ENCODE data around the gene CABP7. TPM values are rescaled to one million over a fixed set of nuclear protein-coding genes. Genes with fewer than 3 reads are reported as not detected.

The CABP7 gene
- total RNA-seq: not detected

DNA sequence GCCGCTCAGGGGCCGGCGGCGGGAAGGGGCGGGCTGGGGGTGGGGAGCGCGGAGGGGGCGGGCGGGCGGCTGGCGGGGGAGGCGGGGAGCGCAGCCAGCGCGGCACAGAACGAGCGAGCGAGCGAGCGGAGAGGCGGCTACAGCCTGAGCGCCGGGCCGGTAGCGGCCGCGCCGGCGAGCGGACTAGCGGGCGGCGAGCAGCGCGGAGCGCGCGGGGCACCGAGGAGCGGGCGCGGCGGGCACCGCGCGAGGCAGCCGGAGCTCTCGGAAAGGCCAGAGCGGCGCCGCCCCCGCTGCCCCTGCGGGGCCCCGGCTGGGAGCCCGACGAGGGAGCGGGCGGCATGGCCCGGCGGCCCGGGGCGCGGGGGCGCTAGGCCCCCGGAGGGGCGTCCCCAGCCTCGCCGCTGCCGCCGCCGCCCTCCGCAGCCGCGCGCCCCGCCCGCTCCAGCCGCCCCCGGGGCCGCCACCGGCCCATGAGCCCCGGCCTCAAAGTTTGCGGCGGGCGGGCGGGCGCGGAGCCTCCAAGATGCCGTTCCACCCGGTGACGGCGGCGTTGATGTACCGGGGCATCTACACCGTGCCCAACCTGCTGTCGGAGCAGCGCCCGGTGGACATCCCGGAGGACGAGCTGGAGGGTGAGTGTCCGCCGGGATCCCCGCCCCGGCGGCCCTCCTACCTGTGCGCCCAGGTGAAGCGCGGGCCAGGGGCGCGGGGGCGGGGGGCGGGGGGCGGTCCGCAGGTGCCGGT lies at the start of gene CABP7:
CABP7 (plus strand) TSS at position 105 of the 747 bp plus-strand sequence; CDS start at position 527, 422 bp downstream.
- POLR2A ChIA-PET: no interaction called here

DNA sequence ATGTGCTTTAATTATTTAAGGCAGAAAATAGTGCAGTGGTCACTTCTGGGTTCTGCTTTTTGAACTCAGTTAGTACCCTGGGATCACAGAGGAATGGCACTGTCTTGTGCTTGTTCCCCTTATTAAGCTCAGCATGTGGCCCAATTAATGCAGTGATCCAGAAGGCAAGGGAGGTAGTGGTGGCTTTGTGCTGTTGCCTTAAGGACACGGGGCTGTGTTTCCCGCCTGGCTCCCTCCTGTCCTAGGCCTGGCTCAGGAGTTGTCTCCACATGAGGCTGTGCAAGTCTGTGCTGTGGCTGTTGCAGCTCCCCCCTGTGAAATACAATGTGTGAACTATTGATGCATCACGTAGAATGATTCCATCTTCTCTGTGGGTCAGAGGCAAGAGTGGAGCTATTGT lies 49.2 kb upstream of the CABP7 start:
- POLR2A ChIA-PET: interaction anchor here (0.7 kb wide), 1 partner anchor 54 kb away, joined by 3 read pairs; no protein-coding TSS in a partner anchor

More for the DNA sequence above, at the start of gene CABP7:
- CTCF ChIA-PET: no interaction called here

DNA sequence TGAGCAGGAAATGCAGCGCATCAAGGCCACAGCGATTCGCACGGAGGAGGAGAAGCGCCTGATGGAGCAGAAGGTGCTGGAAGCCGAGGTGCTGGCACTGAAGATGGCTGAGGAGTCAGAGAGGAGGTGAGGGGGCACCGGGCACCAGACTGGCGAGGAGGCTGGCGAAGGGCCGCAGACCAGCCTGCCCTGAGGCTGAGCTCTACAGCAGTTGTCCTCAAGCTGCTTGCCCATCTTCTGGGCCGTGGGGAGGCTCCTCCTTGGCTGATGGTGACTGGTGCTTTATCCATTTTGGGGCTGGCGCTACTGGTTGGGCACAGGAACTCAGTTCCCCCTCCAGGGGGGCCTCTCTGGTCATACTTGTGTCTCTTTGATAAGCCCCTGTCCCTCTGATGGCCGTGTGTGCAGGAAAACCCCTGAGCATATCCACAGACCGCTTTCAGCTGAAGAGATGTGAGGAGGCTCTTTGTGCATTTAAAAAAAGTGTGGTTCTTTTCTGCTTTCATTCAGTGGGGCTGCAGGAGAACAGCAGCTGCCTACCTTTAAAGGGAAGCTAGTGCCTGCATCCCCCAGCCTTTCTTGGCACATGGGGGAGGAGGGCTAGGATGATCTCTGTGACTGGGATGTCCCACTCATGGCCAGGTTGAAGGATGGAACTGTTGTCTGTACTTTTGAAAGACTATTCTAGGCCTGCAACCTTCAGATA lies 46.3 kb upstream of the CABP7 start:
- POLR2A ChIA-PET: interaction anchor here (0.7 kb wide), 1 partner anchor 120 kb away, joined by 4 read pairs; the partner anchor contains the start of gene THOC5
- CTCF ChIA-PET: no interaction called here

More for the DNA sequence above, 49.2 kb upstream of the CABP7 start:
- CTCF ChIA-PET: no interaction called here

DNA sequence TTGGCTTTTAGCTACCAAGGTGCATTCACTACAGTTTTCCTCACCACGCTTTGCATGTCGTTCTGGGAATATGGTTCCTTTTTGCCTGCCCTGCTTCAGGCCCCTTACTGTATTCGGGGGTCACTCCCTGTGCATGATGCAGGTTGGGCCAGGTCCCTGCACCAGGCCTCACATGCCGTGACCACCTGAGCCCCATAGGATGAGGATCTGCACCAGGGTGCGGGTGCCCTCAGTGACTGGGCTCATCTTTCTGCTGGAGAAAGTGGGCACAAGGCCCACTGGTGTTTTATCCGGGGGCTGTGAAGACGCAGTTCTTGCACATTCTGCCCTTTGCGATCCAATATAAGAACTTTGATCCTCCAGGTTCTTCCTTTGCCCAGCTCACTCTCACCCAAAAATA lies 45.7 kb upstream of the CABP7 start:
- POLR2A ChIA-PET: no interaction called here
- CTCF ChIA-PET: no interaction called here

DNA sequence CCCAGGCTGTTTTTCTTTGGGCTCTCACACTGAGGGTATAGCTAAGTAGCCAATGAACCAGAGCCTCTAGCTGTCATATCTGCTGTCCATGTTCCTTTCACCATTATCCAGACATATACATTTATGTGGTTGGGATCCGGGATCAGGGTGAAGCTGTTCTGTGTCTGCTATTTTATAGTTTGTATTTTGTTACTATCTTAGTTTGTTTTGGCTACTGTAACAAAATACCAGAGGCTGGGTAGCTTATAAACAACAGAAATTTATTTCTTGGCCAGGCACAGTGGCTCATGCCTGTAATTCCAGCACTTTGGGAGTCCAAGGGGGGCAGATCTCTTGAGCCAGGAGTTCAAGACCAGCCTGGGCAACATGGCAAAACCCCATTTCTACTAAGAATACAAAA lies 40.5 kb upstream of the CABP7 start:
- POLR2A ChIA-PET: no interaction called here
- CTCF ChIA-PET: no interaction called here

DNA sequence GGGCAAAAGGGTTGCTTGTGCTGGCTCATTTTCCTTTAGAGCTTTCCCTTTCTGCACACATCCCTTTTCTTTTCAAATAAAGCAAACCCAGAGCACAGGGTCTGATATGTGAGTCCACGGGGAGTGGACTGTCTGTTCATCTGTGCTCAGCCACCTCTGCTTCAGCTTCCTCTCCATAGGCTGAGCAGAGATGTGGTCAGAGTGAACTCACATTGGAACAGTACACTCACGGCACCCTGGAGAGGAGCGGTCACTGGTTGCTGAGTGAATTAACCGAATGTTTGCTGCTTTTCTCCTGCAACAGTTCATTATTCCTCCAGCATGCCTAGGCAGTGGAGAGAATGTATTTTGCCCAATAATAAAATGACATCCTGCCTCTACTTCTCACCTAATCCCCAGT lies 36.3 kb upstream of the CABP7 start:
- CTCF ChIA-PET: interaction anchor here (1.1 kb wide), 1 partner anchor 21 kb away, joined by 4 read pairs; no protein-coding TSS in a partner anchor
- POLR2A ChIA-PET: no interaction called here

DNA sequence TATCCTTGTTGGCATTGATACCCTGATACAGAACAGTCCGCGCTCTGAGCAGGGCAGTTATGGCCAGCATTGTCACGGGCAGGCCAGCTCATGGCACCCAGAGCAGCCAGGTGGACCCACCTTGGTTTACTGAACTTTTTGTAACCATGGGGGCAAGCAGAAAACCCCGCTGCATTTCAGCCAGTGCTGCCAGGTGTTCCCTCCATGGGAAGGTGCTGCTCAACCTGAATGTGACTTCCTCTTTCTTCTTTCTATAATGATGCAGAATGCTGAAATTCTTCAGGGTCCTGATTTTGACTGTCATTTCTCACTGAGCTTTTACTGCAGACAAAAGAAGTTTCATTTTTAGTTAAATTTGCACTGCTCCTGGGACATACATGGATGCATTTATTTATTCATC lies 35.6 kb upstream of the CABP7 start:
- POLR2A ChIA-PET: no interaction called here
- CTCF ChIA-PET: interaction anchor here (1.1 to 1.5 kb wide), 2 partner anchors 18 to 21 kb away, joined by 3 to 4 read pairs; no protein-coding TSS in a partner anchor

DNA sequence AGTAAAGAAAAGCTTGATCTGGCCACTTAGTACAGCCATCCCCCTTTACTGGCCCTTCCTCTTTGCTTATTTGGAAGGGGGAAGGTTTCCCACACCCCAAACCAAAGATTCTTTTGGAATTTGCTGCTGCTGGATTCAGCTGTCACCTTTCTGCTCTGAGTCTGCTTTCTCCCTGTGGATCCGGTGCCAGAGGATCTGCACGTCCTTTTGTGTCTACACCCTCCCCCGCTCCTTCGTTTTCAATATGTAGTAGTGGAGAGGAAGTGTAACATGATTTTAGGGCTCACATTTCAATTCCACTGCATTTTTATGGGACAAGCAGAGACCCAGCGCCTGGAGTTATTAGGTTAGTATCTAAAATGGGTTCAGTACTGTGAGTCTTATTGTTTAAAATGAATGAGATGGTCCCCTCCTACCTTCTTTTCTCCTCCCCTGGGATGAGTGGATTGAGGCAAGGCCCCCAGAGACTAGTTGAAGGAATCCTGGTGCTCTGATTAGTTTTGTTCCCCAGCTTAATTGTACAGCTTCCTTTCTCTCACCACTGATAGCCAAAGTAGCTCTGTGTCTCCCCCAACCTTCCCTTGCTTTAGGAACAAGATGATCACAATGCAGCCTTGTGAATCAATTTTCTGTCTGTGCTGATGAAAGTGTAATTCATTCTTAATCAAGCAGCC lies 30.5 kb upstream of the CABP7 start:
- POLR2A ChIA-PET: no interaction called here
- CTCF ChIA-PET: interaction anchor here (0.7 to 1.6 kb wide), 5 partner anchors 16 to 399 kb away, joined by 3 to 4 read pairs (median 3); no protein-coding TSS in a partner anchor

DNA sequence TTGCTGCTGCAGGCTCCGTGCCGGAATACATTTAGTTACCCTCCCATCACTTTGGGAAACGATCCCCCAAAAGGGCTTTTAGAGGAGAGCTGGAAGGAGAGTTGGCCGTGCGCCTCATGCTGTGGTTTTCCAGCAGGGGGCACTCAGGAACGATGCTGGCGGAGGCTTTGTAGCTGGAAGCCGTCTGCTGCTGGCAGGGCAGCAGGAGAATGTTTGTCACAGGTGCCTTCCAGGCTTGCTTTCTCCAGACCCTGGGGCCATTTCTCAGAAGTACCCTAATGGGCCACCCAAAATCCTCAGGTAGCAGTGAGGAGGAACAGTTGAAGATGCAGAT lies 30.0 kb upstream of the CABP7 start:
- ChIA-PET CTCF (interaction anchor here (1.0 to 1.6 kb wide), 3 partner anchors 389 to 399 kb away, joined by 3 to 4 read pairs (median 3); no protein-coding TSS in a partner anchor), POLR2A (no interaction called here)

DNA sequence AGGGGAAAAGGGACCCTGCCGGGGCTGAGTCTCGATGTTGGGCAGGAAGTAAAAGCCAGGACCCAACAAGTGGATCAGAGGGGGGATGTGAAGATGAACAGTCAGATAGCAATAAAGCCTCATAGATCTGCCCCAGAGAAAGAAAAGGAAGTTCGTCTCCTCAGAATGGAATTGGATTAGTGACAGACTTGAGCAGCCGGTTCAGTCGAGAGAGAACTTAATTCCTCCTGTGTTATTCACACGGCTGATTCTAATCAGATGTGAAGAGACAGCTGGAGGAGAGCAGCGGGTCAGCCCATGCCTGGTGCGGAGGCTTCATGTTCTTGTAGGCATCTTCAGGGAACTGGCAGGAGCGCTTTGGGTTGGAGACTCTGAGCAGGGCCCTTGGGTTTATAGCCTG lies 29.3 kb upstream of the CABP7 start:
- ChIA-PET POLR2A (no interaction called here), CTCF (interaction anchor here (1.0 to 1.6 kb wide), 3 partner anchors 388 to 398 kb away, joined by 3 to 4 read pairs (median 3); no protein-coding TSS in a partner anchor)

DNA sequence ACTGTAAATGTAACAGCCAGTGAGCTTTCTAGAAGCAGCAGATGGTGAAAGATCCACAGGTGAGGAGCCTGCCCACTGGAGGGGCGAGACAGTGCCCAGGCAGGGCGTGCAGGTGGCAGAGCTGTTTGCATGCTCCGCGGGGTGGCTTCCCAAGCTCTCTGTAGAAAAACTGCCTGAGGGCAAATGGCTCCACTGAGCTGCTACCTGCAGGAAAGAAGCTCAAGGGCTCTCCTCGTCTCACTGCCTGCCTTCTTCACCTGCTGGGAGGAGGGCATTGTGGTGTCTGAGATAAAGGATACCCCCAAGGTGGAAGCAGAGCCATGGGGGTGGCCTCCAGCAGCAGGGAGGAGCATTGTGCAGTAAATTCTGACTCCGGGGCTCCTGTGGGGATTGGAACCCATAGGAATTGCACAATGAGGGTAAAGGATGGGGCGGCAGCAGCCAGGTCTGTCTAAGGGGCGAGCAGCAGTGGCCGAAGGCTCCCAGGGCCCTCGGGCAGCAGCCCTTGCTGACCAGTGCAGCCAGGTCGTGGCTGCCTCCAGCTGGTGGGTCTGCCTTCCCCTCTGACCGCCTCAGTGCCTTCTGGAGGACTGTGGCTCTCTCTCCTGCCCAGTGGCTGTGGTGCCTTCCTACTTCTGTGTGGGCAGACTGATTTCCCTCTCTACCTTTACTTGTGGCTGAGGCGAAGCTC lies 28.0 kb upstream of the CABP7 start:
- ChIA-PET CTCF (no interaction called here), POLR2A (interaction anchor here (0.5 kb wide), 1 partner anchor 16 kb away, joined by 3 read pairs; no protein-coding TSS in a partner anchor)

DNA sequence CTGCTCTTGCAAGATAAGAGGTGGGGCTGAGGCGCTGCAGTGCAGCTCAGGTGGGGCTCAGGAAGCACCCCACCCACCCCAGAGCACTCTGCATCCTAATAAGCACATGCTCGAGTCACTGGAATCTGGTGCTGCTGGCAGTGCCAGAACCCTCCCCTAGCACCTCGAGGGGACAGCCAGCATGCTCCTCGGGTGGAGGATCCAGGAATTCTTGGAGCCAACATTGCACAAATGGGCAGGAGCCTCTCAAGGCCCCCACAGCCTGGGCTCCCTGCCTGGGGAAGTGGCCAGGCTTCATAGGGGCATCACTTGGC lies 27.5 kb upstream of the CABP7 start:
- ChIA-PET CTCF (interaction anchor here (1.2 kb wide), 1 partner anchor 313 kb away, joined by 3 read pairs; no protein-coding TSS in a partner anchor), POLR2A (no interaction called here)

DNA sequence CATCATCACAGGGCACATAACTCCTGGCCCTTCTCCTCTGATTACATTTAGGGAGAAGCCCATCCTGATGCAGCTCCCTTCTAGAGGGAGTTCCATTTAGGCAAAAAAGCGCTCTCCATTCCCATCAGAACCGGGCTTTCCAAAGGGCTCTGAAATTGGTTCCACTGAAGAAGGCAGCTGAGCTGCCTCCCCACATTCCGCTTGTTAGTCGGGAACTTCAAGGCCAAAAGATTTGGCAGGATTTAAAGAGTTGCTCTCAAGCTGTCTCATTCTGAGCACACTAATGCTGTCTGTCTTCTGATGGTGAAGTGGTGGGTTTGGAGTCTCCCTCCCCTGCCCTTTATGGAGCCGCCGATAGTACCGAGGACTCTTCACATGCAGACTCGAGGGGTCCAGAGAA lies 26.6 kb upstream of the CABP7 start:
- CTCF ChIA-PET: interaction anchor here (1.2 kb wide), 1 partner anchor 312 kb away, joined by 3 read pairs; no protein-coding TSS in a partner anchor

DNA sequence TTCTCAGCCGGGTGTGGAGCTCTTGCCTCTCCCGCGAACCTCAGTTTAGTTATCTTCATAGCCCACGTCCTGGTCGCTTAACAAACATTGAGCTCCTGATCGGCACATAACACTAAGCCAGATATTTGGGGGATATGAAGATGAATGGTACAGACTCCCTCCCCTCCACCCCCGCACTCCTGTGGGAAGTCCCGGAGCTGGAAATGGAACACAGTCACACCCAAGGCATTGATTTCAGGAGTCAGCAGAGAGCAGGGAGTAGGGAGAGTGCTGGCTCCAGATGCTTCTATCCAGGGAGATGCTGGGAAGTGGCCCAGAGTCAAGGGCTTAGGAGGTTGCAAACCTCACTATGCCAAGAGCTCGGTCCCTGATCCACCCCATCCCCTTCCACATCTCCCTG lies 26.1 kb upstream of the CABP7 start:
- POLR2A ChIA-PET: no interaction called here
- CTCF ChIA-PET: interaction anchor here (1.2 kb wide), 1 partner anchor 311 kb away, joined by 3 read pairs; no protein-coding TSS in a partner anchor

More for the DNA sequence above, 26.6 kb upstream of the CABP7 start:
- POLR2A ChIA-PET: no interaction called here

DNA sequence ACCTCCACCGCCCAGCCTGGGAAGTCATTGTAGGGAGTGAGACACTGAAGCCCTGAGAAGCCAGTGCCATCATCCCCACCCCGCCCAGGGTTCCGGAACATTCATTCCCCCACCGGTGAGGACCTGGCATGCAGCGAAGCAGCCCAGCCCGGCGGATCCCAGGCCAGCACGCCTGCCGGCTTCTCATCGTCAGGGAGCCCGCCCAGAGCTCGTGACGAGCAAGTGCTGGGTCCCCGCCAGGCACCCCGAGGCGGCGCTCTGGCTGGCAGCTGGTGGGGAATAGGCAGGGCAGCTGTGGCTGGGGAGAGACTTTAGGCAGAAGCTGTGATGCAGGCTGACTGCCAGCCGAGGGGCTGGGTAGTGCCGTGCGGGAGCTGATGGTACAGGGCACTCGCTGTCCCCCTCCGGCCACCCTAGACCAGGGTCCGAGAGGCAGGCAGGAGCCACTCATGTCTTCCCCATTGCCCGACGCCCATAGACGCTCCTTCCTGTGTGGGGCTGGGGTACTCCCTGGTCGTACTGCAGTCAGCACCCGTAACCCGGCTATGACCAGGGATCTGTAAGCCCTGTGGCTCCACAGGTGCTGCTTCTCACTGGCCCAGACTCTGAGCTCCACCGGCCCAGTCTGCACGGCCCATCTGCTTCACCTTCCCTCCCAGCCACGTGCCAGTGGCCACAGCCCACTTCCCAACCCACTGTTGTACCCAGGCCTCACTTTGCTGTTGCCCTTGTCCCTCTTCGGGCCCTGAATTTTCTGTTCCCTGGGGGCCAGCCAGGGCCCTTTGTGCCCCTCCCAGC lies 24.5 kb upstream of the CABP7 start:
- ChIA-PET CTCF (interaction anchor here (0.5 kb wide), 1 partner anchor 824 kb away, joined by 3 read pairs; no protein-coding TSS in a partner anchor), POLR2A (no interaction called here)

DNA sequence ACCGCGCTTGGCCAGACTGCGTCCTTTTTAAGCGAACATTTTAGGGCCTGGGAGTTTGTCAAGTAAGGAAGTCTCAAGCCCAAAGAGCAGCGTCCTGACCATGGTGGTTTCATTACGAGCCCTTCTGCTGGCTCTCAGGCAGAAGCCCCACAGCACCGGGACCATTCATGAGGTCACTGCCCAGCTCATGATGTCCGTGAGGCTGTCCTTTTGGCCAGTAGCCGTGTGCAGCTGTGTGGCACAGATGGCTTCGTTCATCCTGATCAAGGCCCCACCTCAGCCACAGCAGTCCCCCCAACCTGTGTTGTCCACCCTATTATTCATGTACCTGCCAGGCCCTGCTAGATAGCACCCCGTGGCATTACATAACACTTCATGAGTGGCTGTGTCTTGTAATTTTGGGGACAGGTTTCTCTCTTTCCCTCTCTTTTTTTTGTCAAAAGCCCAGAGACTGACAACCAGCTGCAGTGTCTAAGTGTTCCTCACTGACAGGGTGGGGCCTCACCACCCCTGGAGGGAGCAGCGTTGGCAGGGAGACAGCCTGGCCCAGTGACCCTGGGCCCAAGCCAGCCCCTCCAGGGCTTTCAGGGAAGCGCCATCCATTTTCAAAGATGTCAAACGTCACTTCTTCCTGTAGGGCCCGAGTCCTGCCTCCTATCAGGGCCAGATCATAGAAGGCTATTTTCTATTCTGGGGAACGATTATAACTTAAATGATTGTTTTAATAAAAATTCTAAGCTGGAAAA lies 21.8 kb upstream of the CABP7 start:
- POLR2A ChIA-PET: no interaction called here
- CTCF ChIA-PET: interaction anchor here (0.7 kb wide), 1 partner anchor 301 kb away, joined by 3 read pairs; no protein-coding TSS in a partner anchor

DNA sequence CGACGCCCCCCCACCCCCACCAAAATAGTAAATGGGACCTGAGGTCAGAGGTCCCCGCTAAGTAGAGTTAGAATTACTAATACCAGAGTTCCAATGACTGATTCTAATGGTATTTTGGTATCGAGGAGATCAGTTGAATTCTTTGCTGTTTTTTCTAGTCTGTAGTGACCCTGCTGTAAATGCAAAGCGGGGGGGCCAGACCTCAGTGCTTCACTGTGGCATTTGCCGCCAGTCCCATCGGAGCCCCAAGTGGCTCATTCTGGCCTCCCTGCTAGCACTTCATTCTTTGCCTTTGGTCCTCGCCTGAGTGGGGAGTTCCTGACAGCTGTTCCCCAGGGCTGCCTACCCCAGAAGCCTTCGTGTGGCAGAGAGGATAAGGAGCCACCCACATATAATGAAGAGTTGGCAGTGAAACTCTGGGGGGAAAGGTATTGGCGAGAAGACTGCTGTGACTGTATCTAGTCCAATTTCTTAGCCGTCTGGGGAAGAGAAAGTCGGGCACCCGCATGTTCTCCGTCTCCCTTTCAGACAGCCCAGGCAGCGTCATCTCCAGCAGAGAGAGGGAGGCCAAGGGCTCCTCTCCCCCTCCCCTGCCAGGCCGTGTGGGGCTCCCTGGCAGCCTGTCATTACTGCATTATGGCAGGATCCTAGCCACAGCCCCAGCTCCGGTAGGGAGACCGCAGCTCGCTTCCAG lies 19.4 kb upstream of the CABP7 start:
- ChIA-PET POLR2A (no interaction called here), CTCF (no interaction called here)

DNA sequence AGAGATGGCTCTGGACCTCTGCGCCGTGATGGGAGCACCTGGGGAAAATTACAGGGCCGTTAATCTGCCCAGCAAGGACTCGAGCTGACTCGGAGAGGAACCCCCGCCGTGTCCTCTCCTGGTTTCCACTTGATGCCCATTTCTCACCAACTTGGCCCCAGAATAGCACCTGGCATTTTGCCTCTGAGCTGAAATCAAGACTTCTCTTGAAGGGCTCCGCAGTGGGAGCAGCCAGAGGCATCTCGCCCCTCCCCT lies 19.0 kb upstream of the CABP7 start:
- CTCF ChIA-PET: no interaction called here
- POLR2A ChIA-PET: no interaction called here
